H9 (cell line): Measurements from ENCODE around the gene SNTG2. TPM values are rescaled to one million over a fixed set of nuclear protein-coding genes. Genes with fewer than 3 reads are reported as not detected.

Source experiments
- DNase-seq: peaks from one replicate; pipeline ENCODE4 v3.0.0-alpha.2; 2017
- H2AFZ ChIP-seq: one replicate; pipeline ENCODE4 v1.6.1; 2013; ENCODE audit warnings: mild to moderate bottlenecking, low read length, control low read depth, moderate library complexity
- H2AK5ac ChIP-seq: 2 replicates; pipeline ENCODE4 v1.6.1; 2013; ENCODE audit warnings: low read length, control low read depth, mixed read lengths; ENCODE audit not compliant: insufficient read length
- H2BK120ac ChIP-seq: one replicate; pipeline ENCODE4 v1.6.1; 2013; ENCODE audit warnings: low read depth, mild to moderate bottlenecking, low read length, control low read depth, inconsistent platforms; ENCODE audit not compliant: poor library complexity, severe bottlenecking
- H2BK12ac ChIP-seq: 2 replicates; pipeline ENCODE4 v1.6.1; 2013; ENCODE audit warnings: low read length, control low read depth, mixed read lengths, low read depth; ENCODE audit not compliant: insufficient read length
- H2BK15ac ChIP-seq: 2 replicates; pipeline ENCODE4 v1.6.1; 2013; ENCODE audit warnings: low read depth, low read length, control low read depth
- H2BK20ac ChIP-seq: one replicate; pipeline ENCODE4 v1.6.1; 2013; ENCODE audit warnings: low read depth, mild to moderate bottlenecking, low read length, control low read depth, inconsistent platforms; ENCODE audit not compliant: poor library complexity, severe bottlenecking
- H2BK5ac ChIP-seq: 2 replicates; pipeline ENCODE4 v1.6.1; 2013; ENCODE audit warnings: low read length, control low read depth, mixed read lengths; ENCODE audit not compliant: insufficient read length
- H3K14ac ChIP-seq: 2 replicates; pipeline ENCODE4 v1.6.1; 2013; ENCODE audit warnings: low read length, control low read depth; ENCODE audit not compliant: insufficient read depth
- H3K18ac ChIP-seq: 2 replicates; pipeline ENCODE4 v1.6.1; 2013; ENCODE audit warnings: low read depth, mild to moderate bottlenecking, mixed read lengths, low read length, control low read depth; ENCODE audit not compliant: insufficient read length
- H3K23ac ChIP-seq: 2 replicates; pipeline ENCODE4 v1.6.1; 2013; ENCODE audit warnings: low read length, control low read depth, mixed read lengths, low read depth; ENCODE audit not compliant: insufficient read length
- H3K23me2 ChIP-seq: 2 replicates; pipeline ENCODE4 v1.6.1; 2013; ENCODE audit warnings: low read depth, mild to moderate bottlenecking, mixed read lengths, low read length, control low read depth; ENCODE audit not compliant: insufficient read length, poor library complexity, severe bottlenecking
- H3K27ac ChIP-seq: 2 replicates; pipeline ENCODE4 v1.5.1; 2013; ENCODE audit warnings: low read length, control low read depth, mixed read lengths, low read depth; ENCODE audit not compliant: insufficient read length
- H3K27me3 ChIP-seq: 2 replicates; pipeline ENCODE4 v1.6.1; 2013; ENCODE audit warnings: low read length, control low read depth, inconsistent platforms; ENCODE audit not compliant: insufficient read depth
- H3K4ac ChIP-seq: 2 replicates; pipeline ENCODE4 v1.6.1; 2013; ENCODE audit warnings: low read depth, mild to moderate bottlenecking, control low read depth, inconsistent platforms, low read length, moderate library complexity
- H3K4me1 ChIP-seq: 2 replicates; pipeline ENCODE4 v1.6.1; 2013; ENCODE audit warnings: low read length, control low read depth, inconsistent platforms; ENCODE audit not compliant: insufficient read depth
- H3K4me2 ChIP-seq: 2 replicates; pipeline ENCODE4 v1.6.1; 2013; ENCODE audit warnings: low read length, control low read depth, mixed read lengths; ENCODE audit not compliant: insufficient read length, insufficient read depth
- H3K56ac ChIP-seq: 2 replicates; pipeline ENCODE4 v1.6.1; 2013; ENCODE audit warnings: low read depth, mild to moderate bottlenecking, mixed read lengths, low read length, control low read depth; ENCODE audit not compliant: insufficient read length
- H3K79me1 ChIP-seq: 2 replicates; pipeline ENCODE4 v1.6.1; 2013; ENCODE audit warnings: low read depth, mild to moderate bottlenecking, moderate library complexity, low read length, control low read depth, inconsistent platforms; ENCODE audit not compliant: insufficient read depth, poor library complexity, severe bottlenecking
- H3K79me2 ChIP-seq: 2 replicates; pipeline ENCODE4 v1.6.1; 2013; ENCODE audit warnings: low read length, control low read depth, inconsistent platforms; ENCODE audit not compliant: insufficient read depth
- H3K9ac ChIP-seq: 2 replicates; pipeline ENCODE4 v1.6.1; 2013; ENCODE audit warnings: low read length, control low read depth, mixed read lengths; ENCODE audit not compliant: insufficient read length; ENCODE audit errors: extremely low read depth
- H3K9me3 ChIP-seq: one replicate; pipeline ENCODE4 v1.6.1; 2013; ENCODE audit warnings: low read depth, low read length, inconsistent platforms; ENCODE audit not compliant: control insufficient read depth
- H3T11ph ChIP-seq: one replicate; pipeline ENCODE4 v1.6.1; 2013; ENCODE audit warnings: mild to moderate bottlenecking, low read length, control low read depth, inconsistent platforms
- H4K20me1 ChIP-seq: one replicate; pipeline ENCODE4 v1.6.1; 2013; ENCODE audit not compliant: control insufficient read depth, insufficient read length, insufficient read depth
- H4K5ac ChIP-seq: 2 replicates; pipeline ENCODE4 v1.6.1; 2013; ENCODE audit warnings: low read depth, mild to moderate bottlenecking, mixed read lengths, low read length, control low read depth; ENCODE audit not compliant: insufficient read length
- H4K8ac ChIP-seq: replicated peaks from 2 replicates; pipeline ENCODE4 v1.6.1; 2013; ENCODE audit warnings: low read length, control low read depth, mixed read lengths, low read depth; ENCODE audit not compliant: insufficient read length
- H4K91ac ChIP-seq: 2 replicates; pipeline ENCODE4 v1.6.1; 2013; ENCODE audit warnings: low read depth, mild to moderate bottlenecking, moderate library complexity, mixed read lengths, low read length, control low read depth; ENCODE audit not compliant: insufficient read length
- H3K27ac Mint-ChIP-seq, 3 experiments: 2 replicates in 2 of 3; 3 replicates in 1 of 3; pipeline ENCODE4 v1.8.0; 2020 to 2021; ENCODE audit warnings: mixed read lengths in 3 of 3, mild to moderate bottlenecking in 1 of 3, moderate library complexity in 1 of 3
- H3K27me3 Mint-ChIP-seq: 2 replicates; pipeline ENCODE4 v1.8.0; 2021; ENCODE audit warnings: low read depth, mild to moderate bottlenecking, moderate library complexity, mixed read lengths
- H3K36me3 Mint-ChIP-seq, 3 experiments: 2 replicates in 2 of 3; 3 replicates in 1 of 3; pipeline ENCODE4 v1.8.0; 2020 to 2021; ENCODE audit warnings: low read depth in 3 of 3, mixed read lengths in 3 of 3; ENCODE audit not compliant: insufficient read depth in 1 of 3
- H3K4me1 Mint-ChIP-seq, 2 experiments: 2 replicates each; pipeline ENCODE4 v1.8.0; 2020; ENCODE audit warnings: mixed read lengths in 2 of 2
- H3K4me3 Mint-ChIP-seq, 2 experiments: 2 replicates in 1 of 2; 3 replicates in 1 of 2; pipeline ENCODE4 v1.8.0; 2020 to 2021; ENCODE audit warnings: mild to moderate bottlenecking in 2 of 2, mixed read lengths in 2 of 2, moderate library complexity in 1 of 2
- H3K9me3 Mint-ChIP-seq, 2 experiments: 2 replicates in 1 of 2; 3 replicates in 1 of 2; pipeline ENCODE4 v1.8.0; 2020; ENCODE audit warnings: mild to moderate bottlenecking in 2 of 2, mixed read lengths in 2 of 2, moderate library complexity in 1 of 2
- CTCF ChIP-seq: fragments of 200-600 bp; sonication (generic); conservative IDR thresholded peaks from 3 replicates; pipeline ENCODE4 v1.8.0; 2021; ENCODE audit warnings: antibody characterized with exemption, mild to moderate bottlenecking
- WGBS: extraction: QIAGEN DNeasy Blood & Tissue Kit; methylation state at CpG from one replicate; pipeline ENCODE4 v1.1.7; 2013; ENCODE audit warnings: missing lambda C conversion rate, low lambda C conversion rate, mixed read lengths; ENCODE audit not compliant: insufficient read length; ENCODE audit errors: extremely low coverage; 5-methylcytosine and 5-hydroxymethylcytosine counted together
- total RNA-seq: library from RNA; stranded (reverse); gene quantifications from 2 replicates; pipeline ENCODE4 v1.2.1, GENCODE V29; 2021

The SNTG2 gene
- total RNA-seq, 1 experiment from 2014 or later = 13.2 TPM

DNA sequence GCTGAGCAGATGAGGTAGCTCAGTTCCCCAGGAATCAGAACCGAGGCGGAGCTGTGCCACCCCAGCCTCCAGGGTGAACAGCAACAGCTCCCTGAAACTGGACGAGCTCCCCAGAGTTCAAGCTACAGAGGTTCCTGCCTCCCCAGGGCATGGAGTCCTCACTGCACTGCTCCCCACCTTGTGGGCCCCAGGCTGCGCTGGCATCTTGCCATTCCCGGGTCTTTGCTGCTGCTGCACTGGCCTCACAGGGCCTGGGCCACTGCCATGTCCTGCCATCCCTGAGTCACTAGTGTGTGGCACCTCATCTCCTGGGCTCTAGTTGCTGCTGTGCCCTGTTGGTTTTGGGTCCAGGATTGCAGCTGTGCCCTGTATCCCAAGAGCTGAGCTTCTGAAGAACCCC, 166.9 kb downstream of the SNTG2 start:
- no peak overlapping the region; a peak in 1 of 7 replicates for H3K27ac Mint-ChIP-seq
- H3K79me1 ChIP-seq = no peaks in the 10 kb centered on the region
- H3K4ac ChIP-seq = no peak overlapping the region
- no peak overlapping the region for H3K4me3 Mint-ChIP-seq
- no peak overlapping the region for H4K91ac ChIP-seq
- H3K23ac ChIP-seq = no peak overlapping the region
- H4K20me1 ChIP-seq = no peaks in the 10 kb centered on the region
- no peak overlapping the region for H2BK120ac ChIP-seq
- H3K4me1 ChIP-seq = no peaks in the 10 kb centered on the region
- H3K18ac ChIP-seq = no peak overlapping the region
- H3K4me1 Mint-ChIP-seq = 0 out of 4 replicates have a peak, but pooled peaks cover 0 to 5% of the 10 kb centered on the region in 2 experiments
- no peak overlapping the region for H2AFZ ChIP-seq
- no peak overlapping the region for H3K9ac ChIP-seq
- no peak overlapping the region for H4K8ac ChIP-seq
- no peak overlapping the region for H2AK5ac ChIP-seq
- H3K27ac ChIP-seq = no peak overlapping the region
- H3K56ac ChIP-seq = no peak overlapping the region
- no CpG with 5 or more reads among the region's 5 CpGs for WGBS
- H3K23me2 ChIP-seq = no peaks in the 10 kb centered on the region
- H3K27me3 Mint-ChIP-seq = no peaks in the 10 kb centered on the region
- peaks cover 29 to 34% of the 10 kb centered on the region in 2 experiments for H3K9me3 Mint-ChIP-seq
- no peak overlapping the region; the same call in 1 of the 2 replicates for H3K14ac ChIP-seq
- H2BK20ac ChIP-seq = no peak overlapping the region
- no peak overlapping the region for H2BK5ac ChIP-seq
- H3T11ph ChIP-seq = no peak overlapping the region
- no peak overlapping the region for H4K5ac ChIP-seq
- no peak overlapping the region for H2BK12ac ChIP-seq
- no peak for TF ChIP-seq CTCF
- no peaks in the 10 kb centered on the region for H3K27me3 ChIP-seq
- H3K36me3 Mint-ChIP-seq = peaks cover 38 to 63% (median 54%) of the 10 kb centered on the region in 3 experiments
- peaks cover 6% of the 10 kb centered on the region for H3K9me3 ChIP-seq
- H2BK15ac ChIP-seq = no peak overlapping the region
- no peak overlapping the region for H3K4me2 ChIP-seq
- DNase-seq = no peak
- H3K79me2 ChIP-seq = no peaks in the 10 kb centered on the region
